OCI-LY7 (cell line): ENCODE results near the gene SPAG5. TPM values are rescaled to one million over a fixed set of nuclear protein-coding genes. Genes with fewer than 3 reads are reported as not detected.

Experiments
- BruUV-seq: library from RNA; stranded (reverse); fragments of 400-500 nt; replicated peaks from 2 replicates; lab custom pipeline; 2021; lab: Mats Ljungman, UMichigan
- CTCF ChIA-PET: fragments of 300-600 bp; sonication (Branson Sonifier 250); formaldehyde crosslinking; loops from one replicate; lab custom pipeline; 2022; ENCODE audit warnings: antibody characterized with exemption; ENCODE audit not compliant: unreplicated experiment; lab: Charles Lee
- POLR2A ChIA-PET: fragments of 300-600 bp; sonication (Branson Sonifier 250); formaldehyde crosslinking; loops from one replicate; lab custom pipeline; 2022; ENCODE audit warnings: antibody characterized with exemption; lab: Charles Lee
- DNase-seq: peaks from one replicate; pipeline ENCODE4 v3.0.0-alpha.2; 2015; ENCODE audit warnings: low spot score
- H2AFZ ChIP-seq: fragments of 200-600 bp; sonication (generic), shearing (Covaris generic); 2 replicates; pipeline ENCODE4 v1.6.1; 2014; ENCODE audit warnings: mild to moderate bottlenecking, antibody characterized with exemption, low read length, moderate library complexity
- H3K27ac ChIP-seq: fragments of 200-600 bp; sonication (generic); 2 replicates; pipeline ENCODE4 v1.5.1; 2014; ENCODE audit warnings: mixed run types, low read depth, mild to moderate bottlenecking, moderate library complexity, low read length, inconsistent platforms; ENCODE audit not compliant: poor library complexity, severe bottlenecking
- H3K36me3 ChIP-seq: fragments of 200-600 bp; sonication (generic); 2 replicates; pipeline ENCODE4 v1.6.1; 2014; ENCODE audit warnings: mild to moderate bottlenecking, antibody characterized with exemption, low read length, moderate library complexity, mixed read lengths; ENCODE audit not compliant: insufficient read depth
- H3K4me1 ChIP-seq: fragments of 200-600 bp; sonication (generic); 2 replicates; pipeline ENCODE4 v1.5.1; 2014; ENCODE audit warnings: mild to moderate bottlenecking, low read length; ENCODE audit not compliant: insufficient read depth, poor library complexity, severe bottlenecking
- H3K4me2 ChIP-seq: fragments of 200-600 bp; sonication (generic); 2 replicates; pipeline ENCODE4 v1.6.1; 2014; ENCODE audit warnings: mild to moderate bottlenecking, low read length
- H3K4me3 ChIP-seq: fragments of 200-600 bp; sonication (generic); 2 replicates; pipeline ENCODE4 v1.5.1; 2014; ENCODE audit warnings: mild to moderate bottlenecking, low read depth, low read length; ENCODE audit not compliant: poor library complexity, severe bottlenecking
- H3K79me2 ChIP-seq: fragments of 200-600 bp; sonication (generic); 2 replicates; pipeline ENCODE4 v1.6.1; 2016; ENCODE audit warnings: low read depth, mild to moderate bottlenecking, low read length, moderate library complexity, mixed read lengths; ENCODE audit not compliant: insufficient read depth
- H3K9me2 ChIP-seq: fragments of 200-600 bp; sonication (generic); 2 replicates; pipeline ENCODE4 v1.6.1; 2016; ENCODE audit warnings: mild to moderate bottlenecking, low read length, mixed read lengths; ENCODE audit not compliant: insufficient read depth
- H3K9me3 ChIP-seq: fragments of 200-600 bp; sonication (generic); 2 replicates; pipeline ENCODE4 v1.6.1; 2014; ENCODE audit warnings: mild to moderate bottlenecking, mixed run types, low read length, mixed read lengths
- H4K20me1 ChIP-seq: fragments of 200-600 bp; sonication (generic); 2 replicates; pipeline ENCODE4 v1.6.1; 2014; ENCODE audit warnings: mild to moderate bottlenecking, antibody characterized with exemption, low read length, moderate library complexity, mixed read lengths; ENCODE audit not compliant: insufficient read depth
- CTCF ChIP-seq: fragments of 200-600 bp; sonication (generic); conservative IDR thresholded peaks from 2 replicates; pipeline ENCODE4 v1.5.1; 2014; ENCODE audit warnings: mild to moderate bottlenecking, antibody characterized with exemption, low read length, moderate library complexity, mixed read lengths
- EZH2phosphoT487 ChIP-seq: fragments of 200-600 bp; sonication (generic); IDR thresholded peaks from 2 replicates; pipeline ENCODE4 v1.6.1; 2018; ENCODE audit warnings: low read depth, borderline replicate concordance, mild to moderate bottlenecking, mixed run types, antibody characterized with exemption, low read length, moderate library complexity, mixed read lengths
- intact Hi-C: fragments of 100-400 bp; cut with micrococcal nuclease; formaldehyde crosslinking; loops from one replicate; pipeline ENCODE4 v1.10.0; 2022; ENCODE audit not compliant: unreplicated experiment
- total RNA-seq, 2 experiments: library from RNA; depleted of rRNA in 1 of 2; stranded (reverse); fragments of >200 nt in 1 of 2; shearing (Covaris generic) in 1 of 2; gene quantifications; 2 replicates each; pipeline ENCODE4 v1.2.3, GENCODE V29; 2014 to 2022

Gene SPAG5
- total RNA-seq, 2 experiments from 2014 or later = 152 to 161 TPM

- ChIA-PET CTCF (no interaction called here), POLR2A (interaction anchor here (0.8 to 0.9 kb wide), 2 partner anchors 11 to 121 kb away, joined by 3 to 5 read pairs; no protein-coding TSS in a partner anchor)
- no peak overlapping the region for H3K4me3 ChIP-seq
- H3K79me2 ChIP-seq = no peaks in the 10 kb centered on the region
- TF ChIP-seq CTCF = no peak
- no peaks in the 10 kb centered on the region for H4K20me1 ChIP-seq
- H3K4me1 ChIP-seq = peaks cover 13% of the 10 kb centered on the region
- intact Hi-C loops = loop anchor here (10.0 kb wide), 1 partner anchor 61 kb away; no protein-coding TSS in a partner anchor
- peak overlapping the region; percentile 42 for H3K27ac ChIP-seq
- no peaks in the 10 kb centered on the region for H3K9me2 ChIP-seq
- peak overlapping the region; percentile 15; the same call in 1 of the 2 replicates for H3K4me2 ChIP-seq
- no peaks in the 10 kb centered on the region for H3K9me3 ChIP-seq
- H3K36me3 ChIP-seq = peaks cover 95% of the 10 kb centered on the region
- no peak overlapping the region for H2AFZ ChIP-seq
- peak; percentile 64 for DNase-seq
- no TSS peak for BruUV-seq
Measured at GRCh38 chr17:28624148-28624547, 25.3 kb upstream of the SPAG5 start.

- H3K4me2 ChIP-seq = 0 out of 2 replicates have a peak overlapping the region, but pooled peaks have one; percentile 15
- H3K9me2 ChIP-seq = no peaks in the 10 kb centered on the region
- H2AFZ ChIP-seq = no peak overlapping the region
- ChIA-PET POLR2A (no interaction called here), CTCF (no interaction called here)
- TF ChIP-seq EZH2phosphoT487 (no peak), CTCF (no peak)
- peaks cover 13% of the 10 kb centered on the region for H3K4me1 ChIP-seq
- no peak for DNase-seq
- no peak overlapping the region for H3K4me3 ChIP-seq
- H3K9me3 ChIP-seq = no peaks in the 10 kb centered on the region
- no TSS peak for BruUV-seq
- H4K20me1 ChIP-seq = no peaks in the 10 kb centered on the region
- peaks cover 97% of the 10 kb centered on the region for H3K36me3 ChIP-seq
- H3K79me2 ChIP-seq = no peaks in the 10 kb centered on the region
- intact Hi-C loops = loop anchor here (10.0 kb wide), 1 partner anchor 61 kb away; no protein-coding TSS in a partner anchor
- H3K27ac ChIP-seq = peak overlapping the region; percentile 42
Measured at GRCh38 chr17:28623696-28624095, 24.9 kb upstream of the SPAG5 start.

- no peaks in the 10 kb centered on the region for H4K20me1 ChIP-seq
Measured at GRCh38 chr17:28622186-28622585, 23.4 kb upstream of the SPAG5 start.

More at GRCh38 chr17:28622186-28622585, 23.4 kb upstream of the SPAG5 start:
- no peak for DNase-seq
- H3K4me2 ChIP-seq = no peak overlapping the region
- BruUV-seq = no TSS peak
- peaks cover 97% of the 10 kb centered on the region for H3K36me3 ChIP-seq
- POLR2A ChIA-PET = no interaction called here
- TF ChIP-seq EZH2phosphoT487 (no peak), CTCF (no peak)
- CTCF ChIA-PET = no interaction called here
- no peaks in the 10 kb centered on the region for H3K79me2 ChIP-seq
- no peaks in the 10 kb centered on the region for H3K9me3 ChIP-seq
- intact Hi-C loops = loop anchor here (10.0 kb wide), 1 partner anchor 63 kb away; no protein-coding TSS in a partner anchor
- no peaks in the 10 kb centered on the region for H3K9me2 ChIP-seq
- no peak overlapping the region for H3K27ac ChIP-seq
- no peak overlapping the region for H2AFZ ChIP-seq
- H3K4me1 ChIP-seq = peaks cover 13% of the 10 kb centered on the region
- H3K4me3 ChIP-seq = no peak overlapping the region
